OCI-LY1 (cell line): Measurements from ENCODE around the gene CD22.
A peak's percentile ranks its signal among the peaks of the same experiment; 100 is the strongest.

Experiments used
- H2AFZ ChIP-seq: fragments of 200-600 bp; sonication (generic), shearing (Covaris generic); 2 replicates; pipeline ENCODE4 v1.6.0; 2014; ENCODE audit warnings: antibody characterized with exemption, mild to moderate bottlenecking, low read length
- H3F3A ChIP-seq: fragments of 200-600 bp; sonication (generic), shearing (Covaris generic); 2 replicates; pipeline ENCODE4 v1.6.0; 2014; ENCODE audit warnings: mild to moderate bottlenecking, antibody characterized with exemption, low read length, moderate library complexity; ENCODE audit not compliant: insufficient read depth
- H3K27ac ChIP-seq: fragments of 200-600 bp; sonication (generic); 2 replicates; pipeline ENCODE4 v1.5.1; 2014; ENCODE audit warnings: low read length, mixed run types, mild to moderate bottlenecking, low read depth; ENCODE audit not compliant: poor library complexity, severe bottlenecking
- H3K27me3 ChIP-seq: fragments of 200-600 bp; sonication (generic); 2 replicates; pipeline ENCODE4 v1.6.0; 2014; ENCODE audit warnings: antibody characterized with exemption, mild to moderate bottlenecking, low read length, moderate library complexity; ENCODE audit not compliant: insufficient read depth
- H3K36me3 ChIP-seq: fragments of 200-600 bp; sonication (generic); 2 replicates; pipeline ENCODE4 v1.6.1; 2014; ENCODE audit warnings: mild to moderate bottlenecking, antibody characterized with exemption, low read length, moderate library complexity, mixed read lengths; ENCODE audit not compliant: insufficient read depth
- H3K4me1 ChIP-seq: fragments of 200-600 bp; sonication (generic); 2 replicates; pipeline ENCODE4 v1.5.1; 2014; ENCODE audit warnings: mild to moderate bottlenecking, low read length, moderate library complexity; ENCODE audit not compliant: insufficient read depth, severe bottlenecking
- H3K4me2 ChIP-seq: fragments of 200-600 bp; sonication (generic), shearing (Covaris generic); 2 replicates; pipeline ENCODE4 v1.6.1; 2014; ENCODE audit warnings: low read length
- H3K4me3 ChIP-seq: fragments of 200-600 bp; sonication (generic); 2 replicates; pipeline ENCODE4 v1.5.1; 2014; ENCODE audit warnings: low read length, low read depth, mild to moderate bottlenecking, mixed read lengths; ENCODE audit not compliant: poor library complexity, severe bottlenecking
- H3K79me2 ChIP-seq: fragments of 200-600 bp; shearing (Covaris generic); 2 replicates; pipeline ENCODE4 v1.6.1; 2016; ENCODE audit warnings: mixed run types, low read length, mixed read lengths; ENCODE audit not compliant: insufficient read depth
- H3K9ac ChIP-seq: fragments of 200-600 bp; sonication (generic), shearing (Covaris generic); 2 replicates; pipeline ENCODE4 v1.6.1; 2014; ENCODE audit warnings: mild to moderate bottlenecking, low read length, mixed read lengths
- H3K9me2 ChIP-seq: fragments of 200-600 bp; sonication (generic), shearing (Covaris generic); 2 replicates; pipeline ENCODE4 v1.6.1; 2014; ENCODE audit warnings: low read depth, mild to moderate bottlenecking, low read length, mixed read lengths
- H3K9me3 ChIP-seq: fragments of 200-600 bp; shearing (Covaris generic); 2 replicates; pipeline ENCODE4 v1.6.1; 2014; ENCODE audit warnings: low read length, mixed read lengths
- H4K20me1 ChIP-seq: fragments of 200-600 bp; sonication (generic), shearing (Covaris generic); 2 replicates; pipeline ENCODE4 v1.6.0; 2016; ENCODE audit warnings: mild to moderate bottlenecking, low read length; ENCODE audit not compliant: insufficient read depth
- CTCF ChIP-seq: fragments of 200-600 bp; sonication (generic), shearing (Covaris generic); IDR thresholded peaks from 2 replicates; pipeline ENCODE4 v1.5.1; 2017; ENCODE audit warnings: mild to moderate bottlenecking, antibody characterized with exemption, low read length, moderate library complexity, mixed read lengths
- EZH2 ChIP-seq: fragments of 200-600 bp; sonication (generic), shearing (Covaris generic); IDR thresholded peaks from 2 replicates; pipeline ENCODE4 v1.8.0; 2017; ENCODE audit warnings: borderline replicate concordance, mixed run types, mild to moderate bottlenecking, antibody characterized with exemption, low read length, moderate library complexity, mixed read lengths

CD22 gene

GRCh38 chr19:35347930-35348298 lies 18.9 kb downstream of the CD22 start:
- no peak overlapping the region for H3K4me2 ChIP-seq

GRCh38 chr19:35348911-35349611 lies 20.1 kb downstream of the CD22 start:
- H2AFZ ChIP-seq: no peak overlapping the region
- no peaks in the 10 kb centered on the region for H3K79me2 ChIP-seq
- no peaks in the 10 kb centered on the region for H3K9me3 ChIP-seq
- H3K4me1 ChIP-seq: peaks cover 44% of the 10 kb centered on the region
- TF ChIP-seq EZH2: no peak
- no peak for TF ChIP-seq CTCF
- no peak overlapping the region for H3K9ac ChIP-seq
- H3K4me3 ChIP-seq: no peak overlapping the region
- peaks cover 27% of the 10 kb centered on the region for H3K36me3 ChIP-seq
- H3F3A ChIP-seq: no peaks in the 10 kb centered on the region
- no peak overlapping the region for H3K27ac ChIP-seq
- no peak overlapping the region for H3K4me2 ChIP-seq
- H4K20me1 ChIP-seq: no peaks in the 10 kb centered on the region
- no peaks in the 10 kb centered on the region for H3K27me3 ChIP-seq
- no peaks in the 10 kb centered on the region for H3K9me2 ChIP-seq

More at GRCh38 chr19:35347930-35348298, 18.9 kb downstream of the CD22 start:
- Histone ChIP-seq H3K9ac (no peak overlapping the region), H3K9me2 (no peaks in the 10 kb centered on the region), H3K79me2 (no peaks in the 10 kb centered on the region), H3K27me3 (no peaks in the 10 kb centered on the region), H4K20me1 (no peaks in the 10 kb centered on the region), H2AFZ (no peak overlapping the region), H3K27ac (peak overlapping the region; percentile 1), H3K36me3 (peaks cover 38% of the 10 kb centered on the region), H3K4me1 (peaks cover 48% of the 10 kb centered on the region), H3F3A (no peaks in the 10 kb centered on the region), H3K4me3 (no peak overlapping the region), H3K9me3 (no peaks in the 10 kb centered on the region)
- TF ChIP-seq EZH2 (no peak), CTCF (no peak)

GRCh38 chr19:35349614-35350521 lies 20.9 kb downstream of the CD22 start:
- Histone ChIP-seq H3K9me2 (no peaks in the 10 kb centered on the region), H3K4me3 (no peak overlapping the region), H3K9ac (no peak overlapping the region), H2AFZ (no peak overlapping the region), H3K27ac (no peak overlapping the region), H3K4me1 (peaks cover 36% of the 10 kb centered on the region), H3K27me3 (no peaks in the 10 kb centered on the region), H3K4me2 (no peak overlapping the region), H3K79me2 (no peaks in the 10 kb centered on the region), H3K9me3 (no peaks in the 10 kb centered on the region), H3F3A (no peaks in the 10 kb centered on the region), H4K20me1 (no peaks in the 10 kb centered on the region), H3K36me3 (peaks cover 19% of the 10 kb centered on the region)
- TF ChIP-seq CTCF (no peak), EZH2 (no peak)
